HG03060 (cell line): ENCODE results near the gene FAR1.
"Not testable (repeated sequence)": the region's sequence is repeated elsewhere in the genome, so short reads cannot be mapped to it uniquely, and the experiment has no call there.

Experiments
- ATAC-seq: cut with Tn5 transposase; IDR thresholded peaks from one replicate; pipeline ENCODE4 v1.9.1; 2021; ENCODE audit warnings: low read depth, moderate number of reproducible peaks; ENCODE audit not compliant: unreplicated experiment

Gene FAR1, protein sequence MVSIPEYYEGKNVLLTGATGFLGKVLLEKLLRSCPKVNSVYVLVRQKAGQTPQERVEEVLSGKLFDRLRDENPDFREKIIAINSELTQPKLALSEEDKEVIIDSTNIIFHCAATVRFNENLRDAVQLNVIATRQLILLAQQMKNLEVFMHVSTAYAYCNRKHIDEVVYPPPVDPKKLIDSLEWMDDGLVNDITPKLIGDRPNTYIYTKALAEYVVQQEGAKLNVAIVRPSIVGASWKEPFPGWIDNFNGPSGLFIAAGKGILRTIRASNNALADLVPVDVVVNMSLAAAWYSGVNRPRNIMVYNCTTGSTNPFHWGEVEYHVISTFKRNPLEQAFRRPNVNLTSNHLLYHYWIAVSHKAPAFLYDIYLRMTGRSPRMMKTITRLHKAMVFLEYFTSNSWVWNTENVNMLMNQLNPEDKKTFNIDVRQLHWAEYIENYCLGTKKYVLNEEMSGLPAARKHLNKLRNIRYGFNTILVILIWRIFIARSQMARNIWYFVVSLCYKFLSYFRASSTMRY

DNA sequence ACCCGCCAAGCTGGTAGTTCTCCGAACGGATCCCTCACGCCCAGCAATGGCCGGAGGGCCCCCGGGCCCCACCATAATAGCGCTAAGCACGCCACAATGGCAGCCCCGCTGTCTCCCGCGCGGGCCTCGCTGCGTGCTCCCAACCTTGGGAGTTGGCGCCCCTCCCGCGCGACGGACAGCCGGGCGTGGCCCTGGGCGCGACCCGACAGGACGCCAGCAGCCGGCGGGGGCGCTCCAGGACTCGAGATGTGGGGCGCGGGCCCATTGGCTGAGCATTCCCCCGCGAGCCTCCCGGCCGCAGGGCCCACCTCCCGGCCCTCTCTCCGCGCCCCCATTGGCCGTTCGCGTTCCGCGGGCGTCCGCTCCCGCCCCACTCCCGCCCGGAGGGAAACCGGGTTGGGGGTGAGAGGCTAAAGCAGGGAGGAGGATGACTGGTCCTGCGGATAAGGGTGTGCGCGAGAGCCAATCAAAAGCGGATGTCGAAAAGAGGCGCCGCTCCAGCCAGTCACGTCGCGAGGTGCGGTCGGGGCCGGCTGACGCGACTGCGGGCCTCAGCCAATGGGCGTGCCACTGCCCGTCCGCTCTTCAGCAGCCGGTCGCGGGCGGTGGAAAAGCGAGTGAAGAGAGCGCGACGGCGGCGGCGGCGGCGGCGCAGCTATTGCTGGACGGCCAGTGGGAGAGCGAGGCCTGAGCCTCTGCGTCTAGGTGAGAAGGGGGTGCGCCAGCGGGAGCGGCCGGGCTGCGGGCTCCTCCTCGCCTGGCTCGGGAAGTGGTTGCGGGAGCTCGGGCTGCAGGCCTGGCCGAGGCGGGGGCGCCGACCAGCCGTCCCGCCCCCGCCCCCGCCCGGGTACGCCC is at the start of gene FAR1:
Gene FAR1 (plus strand): TSS at position 567 of the 855 bp plus-strand sequence. CDS start 26,098 bp downstream, outside the sequence.
- ATAC-seq, result peak; percentile 88

DNA sequence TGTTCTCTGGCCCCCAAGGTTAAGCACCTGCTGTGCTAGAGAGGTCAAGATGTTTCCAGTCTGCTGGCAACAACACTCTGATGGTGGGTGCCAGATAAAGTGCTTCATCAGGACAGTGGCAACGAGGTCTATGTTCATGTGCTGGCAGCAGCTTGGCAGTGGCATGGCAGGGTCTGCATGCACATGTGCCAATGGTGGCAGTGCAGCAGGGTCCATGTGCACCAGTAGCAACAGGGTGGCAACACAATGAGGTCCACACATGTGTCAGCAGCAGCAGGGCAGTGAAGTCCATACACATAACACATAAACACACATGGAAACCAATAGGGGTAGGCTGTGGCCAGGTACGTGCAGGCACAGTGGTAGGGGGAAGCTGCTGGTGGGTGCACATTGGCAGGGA is 48.4 kb upstream of the FAR1 start:
- ATAC-seq, result no peak

DNA sequence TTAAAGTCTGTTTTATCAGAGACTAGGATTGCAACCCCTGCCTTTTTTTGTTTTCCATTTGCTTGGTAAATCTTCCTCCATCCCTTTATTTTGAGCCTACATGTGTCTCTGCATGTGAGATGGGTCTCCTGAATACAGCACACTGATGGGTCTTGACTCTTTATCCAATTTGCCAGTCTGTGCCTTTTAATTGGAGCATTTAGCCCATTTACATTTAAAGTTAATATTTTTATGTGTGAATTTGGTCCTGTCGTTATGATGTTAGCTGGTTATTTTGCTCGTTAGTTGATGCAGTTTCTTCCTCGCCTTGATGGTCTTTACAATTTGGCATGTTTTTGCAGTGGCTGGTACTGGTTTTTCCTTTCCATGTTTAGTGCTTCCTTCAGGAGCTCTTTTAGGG is 41.6 kb upstream of the FAR1 start:
- not testable (repeated sequence) for ATAC-seq

DNA sequence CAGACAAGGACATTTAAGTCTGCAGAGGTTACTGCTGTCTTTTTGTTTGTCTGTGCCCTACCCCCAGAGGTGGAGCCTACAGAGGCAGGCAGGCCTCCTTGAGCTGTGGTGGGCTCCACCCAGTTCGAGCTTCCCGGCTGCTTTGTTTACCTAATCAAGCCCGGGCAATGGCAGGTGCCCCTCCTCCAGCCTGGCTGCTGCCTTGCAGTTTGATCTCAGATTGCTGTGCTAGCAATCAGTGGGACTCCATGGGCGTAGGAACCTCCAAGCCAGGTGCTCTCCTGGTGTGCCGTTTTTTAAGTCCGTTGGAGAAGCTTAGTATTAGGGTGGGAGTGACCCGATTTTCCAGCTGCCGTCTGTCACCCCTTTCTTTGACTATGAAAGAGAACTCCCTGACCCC is 39.8 kb upstream of the FAR1 start:
- ATAC-seq, result not testable (repeated sequence)

DNA sequence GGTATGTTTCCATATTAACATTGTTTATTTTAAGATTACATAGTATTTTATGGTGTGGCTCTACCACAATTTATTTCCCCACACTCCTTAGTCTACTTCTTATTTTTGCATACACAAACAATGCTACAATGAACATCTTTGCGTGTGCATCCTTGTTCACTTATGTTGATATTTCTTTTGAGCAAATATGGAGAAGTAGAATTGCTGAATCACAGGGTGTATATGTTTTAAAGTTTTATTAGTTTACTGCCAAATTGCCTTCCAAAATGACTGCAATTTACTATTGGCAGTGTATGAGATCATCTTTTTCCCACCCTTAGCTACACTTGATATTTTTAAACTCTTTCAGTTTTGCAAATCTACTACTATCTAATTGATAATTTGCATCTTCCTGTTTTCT is 38.7 kb upstream of the FAR1 start:
- ATAC-seq, result no peak

DNA sequence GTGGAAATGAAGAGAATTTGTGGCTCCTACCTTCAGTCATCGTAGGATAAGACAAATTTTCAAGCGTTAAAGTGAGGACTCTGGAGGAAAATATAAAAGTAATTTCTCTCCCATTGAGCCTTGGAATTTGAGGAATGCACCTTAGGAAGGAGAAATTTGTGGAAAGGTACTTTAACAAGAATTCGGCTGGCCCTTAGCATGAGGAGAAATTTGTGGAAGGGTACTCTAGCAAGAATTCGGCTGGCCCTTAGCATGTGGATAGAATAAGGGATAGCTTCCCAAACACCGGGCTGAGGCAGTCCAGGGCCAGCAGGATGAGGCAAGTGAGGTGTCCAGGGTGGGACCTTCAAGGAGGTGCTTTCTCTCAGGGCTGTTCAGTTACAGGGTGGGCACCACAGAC is 33.2 kb upstream of the FAR1 start:
- ATAC-seq, result no peak

DNA sequence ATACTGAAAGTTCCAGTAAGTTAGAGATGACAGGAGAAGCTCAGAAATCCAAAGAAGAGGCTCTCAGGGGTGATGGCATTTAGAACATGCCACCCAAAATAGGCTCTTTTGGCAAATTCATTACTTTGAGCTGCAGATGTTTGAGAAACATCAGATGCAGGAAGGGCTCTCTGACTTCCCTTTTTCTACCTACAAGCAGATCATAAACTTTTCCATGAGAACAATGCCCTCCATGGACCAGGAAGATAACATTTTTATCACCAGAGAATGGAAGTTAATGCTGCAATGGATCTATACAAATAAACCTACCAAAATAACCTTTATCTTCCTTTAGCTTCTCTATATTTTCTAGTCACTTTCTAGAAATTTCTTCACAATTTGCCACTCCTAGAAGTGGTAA is 32.7 kb upstream of the FAR1 start:
- no peak for ATAC-seq

DNA sequence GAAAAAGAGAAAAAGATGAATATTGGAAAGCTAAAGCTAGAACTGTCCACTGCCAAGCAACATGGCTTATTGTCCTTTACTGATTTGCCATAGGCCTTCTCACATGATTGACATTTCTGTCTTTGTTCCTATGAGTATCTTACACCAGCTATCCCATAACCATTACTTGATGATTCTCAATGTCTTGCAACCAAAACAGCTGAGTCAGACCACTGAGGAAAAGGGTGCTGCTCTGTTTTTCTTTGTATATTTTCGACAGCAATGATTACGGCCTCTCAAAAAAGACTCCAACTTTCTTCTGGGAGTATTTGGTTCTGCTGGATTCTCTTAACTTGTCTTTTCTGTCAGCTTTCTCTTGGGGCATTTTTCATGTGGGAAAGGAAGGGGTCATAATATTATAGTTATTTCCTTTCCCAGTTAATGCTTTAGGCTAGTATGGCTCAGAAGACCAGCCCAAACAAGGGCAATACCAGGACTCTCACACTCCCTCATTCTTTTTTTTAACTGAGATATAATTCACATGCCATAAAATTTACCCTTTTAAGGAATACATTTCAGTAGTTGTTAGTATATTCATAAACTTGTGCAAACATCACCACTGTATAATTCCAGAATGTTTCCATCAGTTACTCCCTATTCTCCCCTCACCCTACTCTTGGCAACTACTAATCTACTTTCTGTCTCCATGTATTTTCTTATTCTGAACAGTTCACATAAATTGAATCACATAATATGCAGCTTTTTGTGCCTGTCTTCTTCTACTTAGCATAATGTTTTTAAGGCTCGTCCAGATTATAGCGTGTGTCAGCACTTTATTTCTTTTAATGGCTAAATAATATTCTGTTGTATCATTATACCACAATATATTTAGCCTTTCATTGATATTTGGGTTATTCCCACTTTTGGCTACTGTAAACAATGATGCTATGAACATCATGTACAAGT is 31.1 kb upstream of the FAR1 start:
- ATAC-seq, result no peak

DNA sequence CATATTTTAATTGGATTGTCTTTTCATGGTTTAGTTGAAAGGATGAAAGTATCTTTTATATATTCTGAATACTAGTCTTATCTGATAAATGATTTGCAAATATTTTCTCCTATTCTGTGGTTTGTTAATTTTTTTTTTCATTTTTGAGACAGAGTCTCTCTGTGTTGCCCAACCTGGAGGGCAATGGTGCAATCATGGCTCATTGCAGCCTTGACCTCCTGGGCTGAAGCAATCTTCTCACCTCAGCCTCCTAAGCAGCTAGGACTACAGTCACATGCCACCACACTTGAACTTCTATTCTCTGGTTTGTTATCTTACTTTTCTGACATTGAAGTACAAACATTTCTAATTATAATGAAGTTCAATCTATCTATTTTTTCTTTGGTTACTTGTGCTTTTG is 30.0 kb upstream of the FAR1 start:
- no peak for ATAC-seq

DNA sequence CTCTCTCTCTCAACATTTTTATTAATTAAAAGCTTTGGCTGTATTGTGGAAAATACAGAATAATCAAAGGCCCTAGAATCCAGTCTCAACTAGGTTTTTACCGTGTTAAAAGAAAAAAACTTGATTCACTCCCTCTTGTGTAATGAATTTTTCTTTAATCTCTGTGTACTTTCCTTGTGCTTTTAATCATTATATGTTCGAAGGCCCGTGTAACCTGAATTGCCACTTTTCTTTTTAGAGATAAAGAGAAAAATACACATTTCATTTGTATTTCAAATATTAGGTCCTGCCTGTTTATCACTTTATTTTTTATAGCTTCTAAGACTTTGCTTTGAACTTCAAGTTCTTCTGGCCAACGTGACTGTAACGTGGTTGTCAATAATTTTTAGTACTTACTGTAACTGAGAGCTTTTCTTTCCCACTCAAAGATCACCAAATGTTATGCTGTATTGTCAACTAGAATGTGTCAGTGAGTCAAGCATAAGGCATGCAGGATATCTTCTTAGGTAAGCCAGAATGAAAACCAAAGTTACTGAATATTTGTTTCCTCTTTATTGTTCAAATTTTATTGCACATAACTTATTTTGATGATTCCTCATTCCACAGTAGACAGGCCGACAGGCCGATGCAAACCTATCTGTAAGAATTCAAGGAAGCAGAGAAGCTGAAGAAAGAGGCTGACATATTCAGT is 23.3 kb upstream of the FAR1 start:
- no peak for ATAC-seq

DNA sequence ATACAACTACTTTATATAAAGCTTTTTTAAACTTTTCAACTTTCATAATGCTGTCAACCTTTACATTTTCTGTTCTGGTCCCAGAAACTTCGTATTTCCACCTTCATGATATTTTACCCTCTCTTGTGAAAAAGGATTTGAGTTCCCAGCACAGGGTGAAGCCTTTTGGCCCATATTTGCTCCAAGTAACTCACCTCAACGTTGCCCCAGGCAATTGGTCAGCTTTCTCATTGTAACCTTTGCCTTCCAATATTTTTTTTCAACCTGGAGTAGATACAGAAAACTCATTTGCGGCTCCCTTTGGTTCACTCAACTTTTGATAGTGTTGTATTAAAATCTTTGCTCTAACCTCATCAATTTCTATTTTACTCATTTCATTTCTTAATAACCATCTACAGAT is 21.1 kb upstream of the FAR1 start:
- ATAC-seq, result no peak

DNA sequence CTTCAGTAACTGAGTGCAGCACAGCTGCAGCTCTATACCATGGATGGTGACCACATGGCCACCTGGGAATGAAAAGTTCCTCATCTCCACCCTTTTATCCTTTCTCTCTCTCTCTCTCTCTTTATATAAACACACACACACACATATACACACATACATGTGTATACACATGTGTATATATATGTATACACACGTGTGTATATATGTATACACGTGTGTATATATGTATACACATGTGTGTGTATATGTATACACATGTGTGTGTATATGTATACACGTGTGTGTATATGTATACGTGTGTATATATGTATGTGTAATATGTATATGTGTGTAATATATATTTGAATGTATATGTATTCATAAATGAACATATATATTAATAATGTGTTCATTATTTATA is 18.8 kb upstream of the FAR1 start:
- ATAC-seq, result no peak

DNA sequence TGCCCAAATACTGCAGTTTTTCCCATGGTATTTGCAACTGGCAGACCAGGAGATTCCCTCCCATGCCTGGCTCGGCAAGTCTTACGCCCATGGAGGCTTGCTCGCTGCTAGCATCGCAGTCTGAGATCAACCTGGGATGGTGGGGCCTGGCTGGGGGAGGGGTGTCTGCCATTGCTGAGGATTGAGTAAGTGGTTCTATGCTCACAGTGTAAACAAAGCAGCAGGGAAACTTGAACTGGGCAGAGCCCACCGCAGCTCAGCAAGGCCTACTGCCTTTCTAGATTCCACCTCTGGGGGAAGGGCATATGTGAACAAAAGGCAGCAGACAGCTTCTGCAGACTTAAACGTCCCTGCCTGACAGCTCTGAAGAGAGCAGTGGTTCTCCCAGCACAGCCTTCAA is 17.0 kb upstream of the FAR1 start:
- not testable (repeated sequence) for ATAC-seq

DNA sequence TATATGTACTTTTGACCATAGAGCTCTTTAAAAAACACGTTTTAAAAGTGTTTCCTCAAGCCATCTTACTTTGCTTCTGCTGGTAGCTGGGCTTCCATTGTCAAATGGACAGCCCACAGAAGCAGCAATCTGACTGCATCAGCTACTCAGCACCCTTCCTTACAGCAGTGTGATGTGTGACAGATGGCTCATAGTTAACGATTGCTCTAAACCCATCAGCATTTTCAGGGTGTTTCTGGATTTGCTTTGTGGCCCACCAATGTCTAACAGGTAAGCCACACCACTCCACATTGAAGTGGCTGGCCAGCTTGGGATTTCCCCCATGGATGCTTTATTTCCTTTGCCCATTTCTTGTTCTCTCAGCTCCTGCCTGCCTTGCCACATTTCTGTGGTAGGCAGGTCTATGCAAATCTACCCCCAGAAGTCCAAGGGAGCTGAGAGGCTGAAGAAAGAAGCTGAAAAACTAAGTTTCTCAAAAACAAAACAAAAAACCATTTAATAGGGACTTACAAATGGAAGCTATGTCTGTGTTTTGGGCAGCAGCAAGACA is 7.3 kb upstream of the FAR1 start:
- ATAC-seq, result no peak

DNA sequence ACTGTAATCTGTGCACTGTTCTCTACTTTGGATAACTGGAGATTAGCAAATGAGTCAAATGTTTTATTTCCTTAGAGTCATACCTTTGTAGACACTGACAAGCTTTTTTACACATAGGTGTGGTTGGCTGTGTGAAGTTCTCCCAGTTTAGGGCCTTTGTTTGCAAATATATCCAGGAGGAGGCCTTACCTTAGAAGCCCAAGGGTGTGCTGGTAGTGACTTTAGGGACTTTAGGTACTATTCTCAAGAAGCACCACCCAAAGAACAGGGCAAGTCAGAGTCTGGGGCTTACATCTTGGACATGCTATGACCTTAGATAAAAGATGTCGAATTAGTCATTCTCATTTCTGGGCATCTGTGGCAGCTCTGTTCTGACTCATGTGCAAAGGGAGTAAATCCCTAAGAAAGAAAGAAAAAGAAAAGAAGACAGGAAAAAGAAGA is 4.8 kb upstream of the FAR1 start:
- no peak for ATAC-seq

DNA sequence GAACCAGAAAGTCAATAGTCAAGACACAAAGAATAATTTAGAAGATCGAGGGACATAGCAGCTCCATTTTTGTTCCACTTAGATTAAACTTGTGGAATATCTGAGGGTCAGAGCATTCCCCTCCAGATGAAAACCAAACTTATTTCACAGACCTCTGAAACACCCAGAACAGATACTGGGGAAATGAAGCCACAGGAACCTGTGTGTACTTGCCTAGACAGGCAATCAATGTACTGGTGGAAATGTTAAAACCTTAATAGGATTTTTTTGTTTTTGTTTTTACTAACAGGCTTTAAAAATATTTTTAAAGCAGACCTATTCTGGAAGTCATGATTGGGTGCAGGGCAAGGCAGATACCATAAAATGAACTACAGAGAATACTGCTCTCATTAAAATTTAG is 4.1 kb upstream of the FAR1 start:
- no peak for ATAC-seq

DNA sequence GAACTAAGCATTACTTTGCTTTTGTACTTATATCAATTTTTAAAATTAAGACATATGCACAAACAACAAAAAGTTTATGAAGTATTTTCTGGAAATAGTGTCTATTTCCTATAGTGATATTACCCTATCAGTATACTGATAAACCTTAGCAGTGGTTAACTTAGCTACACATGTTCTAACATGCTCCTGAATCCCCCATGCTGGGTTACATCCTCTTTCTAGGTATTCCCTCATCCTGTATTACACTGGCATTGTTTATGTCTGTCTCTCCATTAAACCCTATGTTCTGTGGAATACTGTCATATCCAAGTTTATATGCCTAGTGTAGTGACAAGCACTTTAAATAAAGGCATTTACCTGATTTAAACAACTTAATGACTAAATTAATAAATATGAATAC is 1.8 kb upstream of the FAR1 start:
- no peak for ATAC-seq

DNA sequence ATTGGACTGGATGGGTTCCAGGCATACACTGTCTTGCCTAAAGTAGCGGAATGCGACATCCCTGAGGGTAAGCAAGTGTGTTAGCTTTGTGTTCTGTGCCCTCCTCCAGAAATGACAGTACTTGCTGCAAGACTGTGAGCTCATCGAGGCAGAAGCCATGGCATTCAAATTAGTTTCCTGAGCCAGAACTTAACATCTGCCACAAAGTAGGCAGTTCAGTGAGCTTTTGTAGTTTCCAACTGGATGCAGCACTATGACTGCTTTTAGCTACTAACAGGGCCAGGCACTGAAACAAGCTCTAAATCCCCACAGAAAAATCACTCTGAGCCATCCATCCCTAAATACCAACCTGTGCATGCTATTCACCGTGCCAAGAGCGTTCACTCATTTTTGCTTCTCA is 1.2 kb upstream of the FAR1 start:
- ATAC-seq, result no peak

DNA sequence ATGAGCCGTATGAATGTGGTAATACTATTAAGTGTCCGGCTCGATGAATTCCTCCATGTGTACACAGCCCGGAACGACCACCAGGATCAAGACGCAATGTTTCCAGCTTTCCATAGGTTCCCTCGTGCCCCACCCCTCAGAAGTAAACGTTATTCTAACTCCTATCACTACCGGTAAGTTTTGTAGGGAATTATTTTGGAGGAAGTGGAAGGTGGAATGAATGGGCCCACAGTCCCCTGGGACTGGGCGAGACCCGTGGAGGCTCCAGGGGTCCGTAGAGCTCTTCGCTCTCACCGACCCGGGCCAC is 720 bp upstream of the FAR1 start:
- ATAC-seq, result no peak
